ENCODE results near the gene CLEC3B.

DNA sequence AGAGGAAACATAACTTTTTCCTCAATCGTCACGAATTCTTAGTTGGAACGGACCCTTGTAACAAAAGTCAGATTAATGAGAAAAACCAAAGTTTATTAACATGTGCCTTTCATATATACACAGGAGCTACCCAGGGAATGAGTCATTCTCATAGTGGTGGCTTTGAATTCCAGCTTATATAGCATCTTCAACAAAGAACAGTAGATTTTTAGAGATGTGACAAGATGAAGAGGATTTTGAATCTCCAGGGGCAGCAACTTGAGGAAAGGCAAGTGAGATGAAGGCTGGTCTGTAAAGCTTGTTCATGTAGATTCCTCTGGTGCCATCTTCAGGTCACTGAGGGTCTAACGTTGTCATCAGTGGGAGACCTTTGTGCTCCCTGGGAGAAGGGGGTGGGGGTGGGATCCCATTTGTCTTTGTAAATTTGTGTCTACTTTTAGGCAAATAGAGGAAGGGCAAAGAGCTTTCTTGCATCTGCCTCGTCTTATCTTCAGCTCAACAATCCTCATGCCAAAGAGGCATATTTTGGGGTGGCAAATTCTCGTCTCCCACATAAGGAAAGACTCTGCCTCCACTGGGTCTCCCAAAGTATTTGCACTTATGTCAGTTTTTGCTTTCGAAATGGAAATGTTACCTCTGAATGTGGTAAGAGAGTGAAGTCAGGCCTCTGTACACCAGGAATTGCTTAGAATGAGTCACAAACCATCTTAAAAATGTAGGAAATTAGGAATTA, 29.5 kb downstream of the CLEC3B start:
- TF ChIP-seq TAF1 (IDR thresholded peaks at IDR 0.05; ENCODE audit: low read depth, low read length) (no peak), POLR2A (IDR thresholded peaks at IDR 0.05; ENCODE audit: low read depth, low read length) (no peak), POLR2AphosphoS5 (IDR thresholded peaks at IDR 0.05; ENCODE audit: low read depth, low read length) (no peak), POU2F2 (IDR thresholded peaks at IDR 0.05; ENCODE audit: low read depth, low read length) (no peak), SPI1 (IDR thresholded peaks at IDR 0.05; ENCODE audit: low read depth, low read length) (no peak), PAX5 (IDR thresholded peaks at IDR 0.05; ENCODE audit: insufficient read depth, low read length, severe bottlenecking) (no peak)

All from GM12891 (cell line).